ENCODE data around the gene ITPRIPL2.

The ITPRIPL2 gene

DNA sequence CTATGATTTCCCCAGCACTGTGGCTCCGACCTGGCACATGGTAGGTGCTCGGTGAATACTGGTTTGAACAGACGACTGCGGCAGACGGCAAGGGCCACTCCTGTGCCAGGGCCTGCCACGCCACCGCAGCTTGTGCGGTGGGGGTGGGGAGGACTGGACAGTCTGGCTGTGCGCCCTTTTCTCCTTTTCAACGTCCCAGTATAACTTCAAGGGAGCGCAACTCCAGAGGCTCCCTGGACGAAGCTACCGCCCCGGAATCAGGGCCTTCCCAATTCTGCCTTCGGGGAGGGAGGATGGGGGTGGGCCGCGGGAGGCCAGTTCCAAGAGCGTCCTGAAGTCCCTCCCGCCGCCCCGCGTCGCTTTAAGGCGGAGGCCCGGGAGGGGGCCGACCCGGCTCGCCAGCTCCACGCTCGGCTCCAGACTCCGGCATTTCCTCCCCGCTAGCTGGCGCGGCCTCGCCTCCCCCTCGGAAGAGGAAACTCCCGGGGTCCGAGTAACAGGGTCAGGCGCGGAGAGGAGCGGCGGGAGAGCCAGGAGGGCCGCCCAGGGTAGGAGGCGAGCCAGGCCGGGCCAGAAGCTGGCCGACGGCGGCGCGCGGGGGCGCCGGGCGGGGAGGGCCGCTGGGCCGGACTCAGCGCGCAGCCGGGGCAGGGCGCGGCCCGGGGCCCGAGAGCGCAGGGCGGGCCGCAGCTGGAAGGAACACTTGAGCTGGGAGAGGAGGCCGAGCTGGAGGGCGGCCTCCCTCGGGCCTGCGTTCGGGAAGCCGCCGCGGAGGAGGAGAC lies at the start of gene ITPRIPL2:
Gene ITPRIPL2 (plus strand): TSS at position 388 of the 782 bp plus-strand sequence. CDS start 498 bp downstream, outside the sequence.
- DNase-seq, result peak; percentile 15

DNA sequence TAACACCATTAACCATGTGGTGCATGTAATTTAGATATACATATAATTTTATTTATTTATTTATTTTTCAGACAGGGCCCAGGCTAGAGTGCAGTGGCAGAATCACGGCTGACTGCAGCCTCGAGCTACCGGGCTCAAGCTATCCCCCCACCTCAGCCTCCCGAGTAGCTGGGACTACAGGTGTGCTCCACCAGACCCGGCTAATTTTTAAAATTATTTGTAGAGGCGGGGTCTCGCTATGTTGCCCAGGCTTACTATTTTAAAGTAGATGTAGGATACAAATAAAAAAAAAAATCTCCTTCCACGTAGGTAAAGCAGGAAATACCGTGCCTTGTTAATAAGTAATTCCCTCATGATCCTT lies 46.8 kb upstream of the ITPRIPL2 start:
- no peak for DNase-seq

DNA sequence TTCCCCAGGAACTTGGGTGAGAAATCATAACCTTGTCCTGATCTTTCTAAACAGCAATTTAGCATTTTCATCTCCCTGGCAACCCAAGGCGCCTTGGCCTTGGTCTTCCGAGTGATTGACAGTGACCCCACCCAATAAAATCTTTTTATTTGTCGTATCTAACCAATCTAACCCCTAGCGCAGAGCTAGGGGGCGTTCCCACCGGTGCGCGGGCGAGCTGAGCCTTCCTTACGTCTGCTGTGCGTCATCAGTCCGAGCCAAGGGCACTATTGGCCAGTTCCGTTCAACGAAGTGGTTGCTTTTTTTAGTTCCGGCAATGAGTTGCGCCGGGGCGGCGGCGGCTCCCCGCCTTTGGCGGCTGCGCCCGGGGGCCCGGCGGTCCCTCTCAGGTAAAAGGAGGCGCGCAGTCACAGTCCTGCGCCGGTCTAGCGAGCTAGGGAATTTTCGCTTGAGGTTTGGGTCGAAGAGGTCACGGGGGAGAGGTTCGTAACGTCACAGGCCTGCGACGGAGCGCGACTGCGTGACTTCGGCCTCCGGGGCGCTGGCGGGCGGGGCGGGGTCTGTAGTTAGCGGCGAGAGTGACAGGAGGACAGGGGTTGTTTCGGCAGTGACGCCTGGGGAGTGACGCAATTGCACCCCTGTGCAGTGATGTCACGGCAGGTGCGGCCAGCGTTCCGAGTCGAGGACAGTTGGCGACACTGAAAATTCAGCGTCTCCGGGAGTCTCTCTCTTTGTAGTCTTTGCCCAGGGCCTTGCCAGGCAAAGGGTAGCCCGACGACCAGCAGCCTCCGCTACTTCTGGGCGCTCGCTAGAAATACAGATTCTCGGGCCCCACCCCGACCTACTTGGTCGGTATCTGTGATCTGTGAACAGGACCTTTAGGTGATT lies 46.2 kb upstream of the ITPRIPL2 start, which contains the start of gene COQ7:
Gene COQ7 (plus strand): TSS at position 266 of the 888 bp plus-strand sequence. CDS start 51 bp downstream, at position 317.
- DNase-seq, result peak; percentile 98

GRCh38 chr16:19068237-19068815 lies 45.4 kb upstream of the ITPRIPL2 start:
- no peak for DNase-seq

GRCh38 chr16:19071811-19072777 lies 41.7 kb upstream of the ITPRIPL2 start:
- no peak for DNase-seq

- no peak for DNase-seq
Measured at GRCh38 chr16:19073344-19073743, 40.4 kb upstream of the ITPRIPL2 start.

- no peak for DNase-seq
Measured at GRCh38 chr16:19073863-19074262, 39.9 kb upstream of the ITPRIPL2 start.

GRCh38 chr16:19075511-19075910 lies 38.3 kb upstream of the ITPRIPL2 start:
- no peak for DNase-seq

DNA sequence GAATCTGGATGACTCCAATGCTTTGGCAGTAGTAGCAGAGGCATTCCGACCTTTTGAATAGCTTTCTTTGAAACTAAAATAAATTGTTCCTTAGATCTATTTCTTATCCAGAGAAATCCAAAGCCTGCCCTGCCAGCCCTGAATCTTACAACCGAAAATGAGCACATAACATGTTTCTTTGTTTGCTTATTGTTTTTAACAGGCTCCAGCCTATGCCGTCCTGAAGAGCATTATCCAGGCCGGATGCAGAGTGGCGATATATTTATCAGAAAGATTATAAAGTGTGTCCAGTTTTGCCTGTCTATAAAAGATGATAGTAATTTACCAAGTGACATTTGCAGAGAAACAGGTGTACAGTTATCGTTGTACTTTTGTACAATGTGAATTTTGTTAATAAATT lies 35.9 kb upstream of the ITPRIPL2 start:
- no peak for DNase-seq

GRCh38 chr16:19083670-19084069 lies 30.1 kb upstream of the ITPRIPL2 start:
- DNase-seq, result no peak

- no peak for DNase-seq
Measured at GRCh38 chr16:19084139-19084538, 29.6 kb upstream of the ITPRIPL2 start.

DNA sequence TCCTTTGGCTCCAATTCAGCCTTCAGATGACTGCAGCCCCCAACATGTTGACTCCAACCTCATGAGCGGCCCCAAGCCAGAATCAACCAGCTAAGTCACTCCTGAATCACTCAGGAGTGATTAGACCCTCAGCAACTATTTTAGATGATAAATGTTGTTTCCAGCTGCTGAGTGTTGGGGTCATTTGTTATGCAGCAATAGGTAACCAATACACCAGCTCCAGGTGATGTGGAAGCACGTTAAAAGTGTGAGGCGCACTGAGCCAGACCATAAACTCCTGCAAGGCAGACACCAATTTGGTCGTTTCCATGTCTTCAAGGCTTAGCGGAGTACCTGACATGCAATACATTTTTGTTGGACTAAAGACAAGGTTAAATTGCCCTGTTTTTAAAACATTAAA lies 28.9 kb upstream of the ITPRIPL2 start:
- DNase-seq, result no peak

GRCh38 chr16:19085679-19086200 lies 28.0 kb upstream of the ITPRIPL2 start:
- DNase-seq, result no peak

DNA sequence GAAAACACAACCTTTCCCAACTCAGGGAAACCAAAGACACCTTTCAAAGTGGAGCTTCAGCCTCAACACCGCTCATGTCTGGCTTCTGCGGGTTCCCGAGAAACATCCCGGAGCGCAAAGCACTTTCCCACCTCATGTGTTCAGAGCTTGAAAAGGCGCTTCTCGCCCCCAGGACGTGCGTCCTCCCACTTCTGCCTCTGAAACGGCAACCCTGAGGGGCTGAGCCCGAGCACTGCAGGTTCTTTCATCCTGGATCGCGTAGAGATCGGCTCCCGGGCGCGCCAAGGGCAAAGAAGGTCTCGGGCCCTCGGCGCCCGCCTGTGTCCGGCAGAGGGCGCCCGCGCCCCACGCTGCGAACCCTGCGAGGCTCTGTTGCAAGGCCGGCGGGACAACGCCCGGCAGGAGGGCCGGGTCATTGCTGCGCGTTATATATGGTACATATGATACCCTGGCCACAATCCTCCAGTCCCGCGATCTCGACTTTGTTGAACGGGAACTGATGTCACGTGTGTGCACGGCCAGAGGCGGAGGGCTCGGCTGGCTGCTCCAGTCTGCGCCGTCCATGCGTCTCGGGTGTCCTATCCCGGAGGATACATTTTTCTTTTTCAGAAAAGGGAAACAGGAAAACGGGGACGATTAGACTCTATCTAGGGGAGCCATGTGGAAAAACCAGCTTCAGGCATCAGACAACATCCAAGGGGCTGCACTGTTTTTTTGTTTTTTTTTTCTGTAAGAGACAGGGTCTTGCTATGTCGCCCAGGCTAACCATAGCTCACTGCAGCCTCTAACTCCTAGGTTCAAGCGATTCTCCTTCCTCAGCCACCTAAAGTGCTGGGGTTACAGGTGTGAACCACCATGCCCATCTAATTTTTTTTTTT lies 27.2 kb upstream of the ITPRIPL2 start:
- DNase-seq, result peak; percentile 45

GRCh38 chr16:19088341-19088916 lies 25.3 kb upstream of the ITPRIPL2 start:
- no peak for DNase-seq

DNA sequence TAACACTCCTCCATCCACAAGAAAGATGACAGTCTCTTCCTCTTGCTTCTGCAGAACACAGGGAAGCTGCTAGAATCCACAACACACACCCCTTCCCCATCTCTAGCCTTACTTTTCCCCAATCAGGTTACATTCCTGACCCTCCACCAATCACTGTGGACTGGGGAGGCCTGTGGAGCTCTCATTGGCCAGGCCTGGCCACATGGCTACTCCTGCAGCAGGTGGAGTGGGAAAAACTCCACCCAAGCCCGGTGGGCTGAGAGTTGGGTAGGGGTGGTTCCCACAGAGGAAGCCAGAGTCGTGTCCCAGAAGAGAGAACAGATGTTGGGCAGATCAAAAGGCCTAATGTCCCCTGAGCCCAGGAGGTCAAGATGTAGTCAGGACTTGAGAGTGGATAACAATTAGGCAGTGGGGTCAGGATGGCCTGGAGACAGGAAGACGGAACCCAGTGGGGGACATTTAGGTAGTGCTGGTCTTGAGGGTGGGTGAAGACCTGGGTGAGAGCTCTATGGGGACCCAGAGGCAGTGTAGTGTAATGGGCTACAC lies 24.3 kb upstream of the ITPRIPL2 start:
- no peak for DNase-seq

GRCh38 chr16:19090916-19091315 lies 22.8 kb upstream of the ITPRIPL2 start:
- no peak for DNase-seq

DNA sequence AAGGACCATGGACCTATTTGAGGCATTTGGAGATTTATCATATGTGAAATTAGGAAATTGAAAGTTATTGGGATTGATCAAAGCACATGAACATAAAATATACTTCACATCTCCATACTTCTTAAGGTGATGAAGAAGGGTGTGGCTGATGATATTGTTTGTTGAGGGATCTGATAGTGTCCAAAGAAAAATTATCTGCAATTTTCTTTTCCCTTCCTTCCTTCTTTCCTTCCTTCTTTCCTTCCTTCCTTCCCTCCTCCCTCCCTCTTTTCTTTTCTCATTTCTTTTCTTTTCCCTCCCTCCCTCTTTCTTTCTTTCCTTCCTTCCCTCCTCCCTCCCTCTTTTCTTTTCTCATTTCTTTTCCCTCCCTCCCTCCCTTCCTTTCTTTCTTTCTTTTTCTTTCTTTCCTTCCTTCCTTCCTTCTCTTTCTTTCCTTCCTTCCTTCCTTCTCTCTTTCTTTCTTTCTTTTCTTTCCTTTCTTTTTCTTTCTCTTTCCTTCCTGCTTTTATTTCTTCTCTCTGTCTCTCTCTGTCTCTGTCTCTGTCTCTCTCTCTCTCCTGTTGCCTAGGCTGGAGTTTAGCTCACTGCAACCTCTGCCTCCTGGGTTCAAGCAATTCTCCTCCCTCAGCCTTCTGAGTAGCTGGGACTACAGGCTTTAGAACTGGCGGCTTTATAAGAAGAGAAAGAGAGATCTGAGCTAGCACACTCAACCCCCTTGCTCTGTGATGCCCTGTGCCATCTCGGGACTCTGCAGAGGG lies 20.9 kb upstream of the ITPRIPL2 start:
- no peak for DNase-seq
